ENCODE data around the gene SUSD3.

SUSD3 gene

DNA sequence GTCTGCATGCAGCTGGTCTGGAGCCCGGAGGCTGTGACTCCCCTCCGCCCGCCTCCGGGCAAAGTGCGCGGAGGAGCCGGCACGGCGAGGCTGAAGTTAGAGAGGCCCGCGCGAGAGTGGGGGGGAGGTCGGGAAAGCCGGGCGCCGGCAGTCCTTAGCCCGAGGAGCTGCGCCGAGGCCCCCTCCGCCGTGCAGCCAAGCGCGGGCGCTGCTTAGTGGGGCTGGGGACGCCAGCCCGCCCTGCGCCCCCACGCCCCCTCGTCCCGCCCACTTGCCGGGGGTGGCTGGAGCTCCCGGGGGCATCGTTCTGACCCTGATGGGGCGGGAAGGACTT is 75.1 kb downstream of the SUSD3 start:
- TF ChIP-seq ZNF274 (IDR thresholded peaks at IDR 0.05; ENCODE audit: low read depth, low read length): no peak
- peak overlapping the region; percentile 68 for H3K4me3 ChIP-seq (ENCODE audit: low read length)

DNA sequence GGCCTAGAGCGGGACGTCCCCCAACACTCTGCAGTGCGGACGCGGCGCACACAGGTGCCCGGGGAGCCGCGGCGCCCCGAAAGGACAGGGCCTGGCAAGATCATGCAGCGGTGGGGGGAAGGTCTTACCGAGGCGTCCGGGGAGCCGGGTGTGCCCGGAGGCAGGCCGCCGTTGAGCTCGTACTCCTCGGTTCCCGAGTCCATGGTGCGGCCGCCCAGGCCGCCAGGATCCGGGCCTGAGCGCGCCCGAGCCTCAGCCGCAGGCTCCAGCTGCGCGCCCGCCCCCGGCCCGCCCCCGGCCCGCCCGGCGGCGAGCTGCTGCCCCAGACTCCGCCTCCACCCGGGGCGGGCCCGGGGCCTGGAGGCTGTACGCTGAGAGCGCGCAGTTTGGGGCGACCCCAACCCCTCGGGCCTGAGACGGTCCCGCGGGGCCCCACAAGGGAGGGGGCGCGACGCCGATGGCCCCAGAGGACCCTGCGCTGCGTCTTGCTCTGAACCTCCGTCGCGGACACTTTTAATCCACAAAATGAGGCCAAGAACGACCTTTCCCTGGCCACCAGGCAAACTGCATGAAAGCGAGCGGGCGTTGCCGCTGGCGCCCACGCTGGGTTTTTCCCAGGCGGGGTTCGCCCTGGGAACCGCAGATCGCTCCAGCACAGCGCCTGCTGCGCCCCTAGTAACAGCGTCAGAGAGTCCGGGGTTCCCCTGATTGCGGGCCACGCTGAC is 75.7 kb downstream of the SUSD3 start, which contains the start of gene NINJ1:
Gene NINJ1, minus strand, starts transcription at position 237 of the 725 bp plus-strand sequence. Its CDS starts 34 bp downstream, at position 203.
- H3K4me3 ChIP-seq (ENCODE audit: low read length): peak within 1 kb of the TSS; percentile 68
- no peak for TF ChIP-seq ZNF274 (IDR thresholded peaks at IDR 0.05; ENCODE audit: low read depth, low read length)

Data from GM08714 (cell line).